Measurements from ENCODE around the gene RNH1.

The RNH1 gene

GRCh38 chr11:506995-507726 is at the start of gene RNH1:
TSS of gene RNH1 (minus strand) at chr11:507242. CDS start at chr11:502162, 5,080 bp downstream.
- DNase-seq: peak; percentile 99

GRCh38 chr11:555780-556661 is 49.0 kb upstream of the RNH1 start:
- DNase-seq: no peak

GRCh38 chr11:555227-555779 is 48.3 kb upstream of the RNH1 start:
- no peak for DNase-seq

GRCh38 chr11:554428-555226 is 47.6 kb upstream of the RNH1 start:
- peak; percentile 76 for DNase-seq

GRCh38 chr11:553988-554340 is 46.9 kb upstream of the RNH1 start:
- DNase-seq: no peak

GRCh38 chr11:553083-553987 is 46.3 kb upstream of the RNH1 start:
- DNase-seq: no peak

- no peak for DNase-seq
Measured at GRCh38 chr11:551596-551995, 44.6 kb upstream of the RNH1 start.

- no peak for DNase-seq
Measured at GRCh38 chr11:551131-551530, 44.1 kb upstream of the RNH1 start.

GRCh38 chr11:550746-551085 is 43.7 kb upstream of the RNH1 start:
- DNase-seq: no peak

- no peak for DNase-seq
Measured at GRCh38 chr11:550021-550745, 43.1 kb upstream of the RNH1 start.

- DNase-seq: no peak
Measured at GRCh38 chr11:548700-549603, 41.9 kb upstream of the RNH1 start.

- DNase-seq: no peak
Measured at GRCh38 chr11:545171-545570, 38.1 kb upstream of the RNH1 start.

GRCh38 chr11:544817-545166 is 37.8 kb upstream of the RNH1 start:
- DNase-seq: no peak

- DNase-seq: no peak
Measured at GRCh38 chr11:541433-541885, 34.4 kb upstream of the RNH1 start.

- no peak for DNase-seq
Measured at GRCh38 chr11:540583-541432, 33.8 kb upstream of the RNH1 start.

- DNase-seq: no peak
Measured at GRCh38 chr11:539971-540481, 33.0 kb upstream of the RNH1 start.

GRCh38 chr11:538431-539051 is 31.5 kb upstream of the RNH1 start:
- no peak for DNase-seq

- no peak for DNase-seq
Measured at GRCh38 chr11:537622-538430, 30.8 kb upstream of the RNH1 start.
